ENCODE data around the gene ADCK2.

The ADCK2 gene

DNA sequence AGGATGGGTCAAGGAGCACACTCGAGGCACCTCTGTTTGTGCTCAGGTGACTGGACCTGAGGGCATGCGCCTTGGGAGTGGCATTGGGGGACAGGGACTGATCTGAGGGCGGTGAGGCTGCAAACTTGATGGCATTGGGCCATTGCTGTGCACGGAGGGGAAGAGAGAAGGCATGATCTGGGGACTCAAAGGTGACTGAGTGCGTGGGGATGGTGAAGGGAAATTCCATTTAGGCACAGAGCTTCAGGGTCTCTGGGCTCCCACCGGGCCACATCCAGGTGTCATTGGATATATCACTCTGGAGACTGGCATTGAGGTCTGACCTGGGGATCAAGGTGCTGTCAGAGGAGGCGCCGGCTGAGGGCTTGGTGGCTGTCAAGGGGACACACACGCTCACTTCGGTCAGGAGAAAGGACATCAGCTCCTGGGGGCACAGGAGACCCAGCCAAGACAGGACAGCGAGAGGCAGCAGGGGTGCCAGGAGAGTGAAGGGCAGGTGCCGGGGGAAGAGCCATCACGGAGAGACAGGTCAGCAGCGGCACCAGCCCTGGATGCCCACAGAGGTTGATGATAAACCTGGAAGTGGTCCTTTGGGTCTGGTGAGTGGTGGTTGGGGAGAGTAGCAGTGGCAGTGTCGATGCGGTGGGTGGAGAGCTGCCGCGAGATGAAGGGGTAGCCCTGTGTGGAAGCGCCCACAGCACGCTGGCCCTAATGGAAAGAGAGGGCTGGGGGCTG lies 5.5 kb downstream of the ADCK2 start:
- H3K4me1 Mint-ChIP-seq, result peaks cover 26% of the 10 kb centered on the region
- H3K9me3 Mint-ChIP-seq, result no peaks in the 10 kb centered on the region

DNA sequence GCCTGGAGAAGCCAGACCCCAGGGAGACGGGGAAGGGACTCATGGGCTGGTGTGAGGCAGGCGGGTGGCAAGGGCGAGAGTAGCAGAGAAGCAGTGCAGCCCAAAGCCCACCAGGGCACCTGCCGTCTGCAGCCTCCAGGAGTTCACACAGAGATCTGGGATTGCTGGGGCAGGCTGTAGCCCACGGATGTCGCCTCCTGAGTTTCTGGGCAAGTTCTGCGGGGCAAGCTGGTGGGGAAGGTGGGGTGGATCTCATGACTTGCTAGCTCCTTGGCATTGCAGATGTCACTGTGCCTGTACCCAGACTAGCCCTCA lies 6.0 kb downstream of the ADCK2 start:
- TF ChIP-seq, protein P1, sequence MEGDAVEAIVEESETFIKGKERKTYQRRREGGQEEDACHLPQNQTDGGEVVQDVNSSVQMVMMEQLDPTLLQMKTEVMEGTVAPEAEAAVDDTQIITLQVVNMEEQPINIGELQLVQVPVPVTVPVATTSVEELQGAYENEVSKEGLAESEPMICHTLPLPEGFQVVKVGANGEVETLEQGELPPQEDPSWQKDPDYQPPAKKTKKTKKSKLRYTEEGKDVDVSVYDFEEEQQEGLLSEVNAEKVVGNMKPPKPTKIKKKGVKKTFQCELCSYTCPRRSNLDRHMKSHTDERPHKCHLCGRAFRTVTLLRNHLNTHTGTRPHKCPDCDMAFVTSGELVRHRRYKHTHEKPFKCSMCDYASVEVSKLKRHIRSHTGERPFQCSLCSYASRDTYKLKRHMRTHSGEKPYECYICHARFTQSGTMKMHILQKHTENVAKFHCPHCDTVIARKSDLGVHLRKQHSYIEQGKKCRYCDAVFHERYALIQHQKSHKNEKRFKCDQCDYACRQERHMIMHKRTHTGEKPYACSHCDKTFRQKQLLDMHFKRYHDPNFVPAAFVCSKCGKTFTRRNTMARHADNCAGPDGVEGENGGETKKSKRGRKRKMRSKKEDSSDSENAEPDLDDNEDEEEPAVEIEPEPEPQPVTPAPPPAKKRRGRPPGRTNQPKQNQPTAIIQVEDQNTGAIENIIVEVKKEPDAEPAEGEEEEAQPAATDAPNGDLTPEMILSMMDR (IDR thresholded peaks at IDR 0.05; ENCODE audit: unreplicated experiment in 3 of 3), result no peak
- Mint-ChIP-seq H3K27ac (no peak overlapping the region), H3K9me3 (no peaks in the 10 kb centered on the region), H3K27me3 (ENCODE audit: low read depth) (no peaks in the 10 kb centered on the region), H3K4me3 (no peak overlapping the region), H3K4me1 (peaks cover 30% of the 10 kb centered on the region), H3K36me3 (ENCODE audit: low read depth) (peaks cover 42% of the 10 kb centered on the region)

More for the DNA sequence above, 5.5 kb downstream of the ADCK2 start:
- Mint-ChIP-seq H3K36me3 (ENCODE audit: low read depth) (peaks cover 41% of the 10 kb centered on the region), H3K27ac (no peak overlapping the region), H3K4me3 (no peak overlapping the region), H3K27me3 (ENCODE audit: low read depth) (no peaks in the 10 kb centered on the region)
- TF ChIP-seq, protein P1 (IDR thresholded peaks at IDR 0.05; ENCODE audit: unreplicated experiment in 3 of 3), result no peak

DNA sequence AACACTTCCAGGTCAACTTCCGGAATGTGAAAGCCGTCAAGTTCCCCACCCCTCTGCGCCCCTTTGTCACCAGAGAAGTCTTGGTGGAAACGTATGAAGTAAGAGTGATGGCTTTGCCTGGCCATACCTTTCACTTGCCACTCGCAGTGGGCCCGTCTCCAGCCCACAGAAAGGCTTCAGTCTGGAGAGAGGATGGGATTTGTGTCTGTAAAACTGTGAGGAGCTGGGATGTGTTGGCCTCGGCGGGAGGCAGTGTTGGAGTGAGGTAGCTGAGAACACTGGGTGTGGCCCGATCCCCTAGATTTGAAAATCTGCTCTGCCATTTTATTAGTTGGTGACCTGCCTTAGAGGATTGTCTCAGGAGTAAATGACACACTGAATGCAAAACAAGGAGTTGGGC lies 6.4 kb downstream of the ADCK2 start:
- H3K4me3 Mint-ChIP-seq, result no peak overlapping the region
- no peak overlapping the region for H3K27ac Mint-ChIP-seq
- no peaks in the 10 kb centered on the region for H3K27me3 Mint-ChIP-seq (ENCODE audit: low read depth)
- TF ChIP-seq, protein P1 (IDR thresholded peaks at IDR 0.05; ENCODE audit: unreplicated experiment in 3 of 3), result no peak
- H3K36me3 Mint-ChIP-seq (ENCODE audit: low read depth), result peaks cover 46% of the 10 kb centered on the region
- peaks cover 30% of the 10 kb centered on the region for H3K4me1 Mint-ChIP-seq
- no peaks in the 10 kb centered on the region for H3K9me3 Mint-ChIP-seq

DNA sequence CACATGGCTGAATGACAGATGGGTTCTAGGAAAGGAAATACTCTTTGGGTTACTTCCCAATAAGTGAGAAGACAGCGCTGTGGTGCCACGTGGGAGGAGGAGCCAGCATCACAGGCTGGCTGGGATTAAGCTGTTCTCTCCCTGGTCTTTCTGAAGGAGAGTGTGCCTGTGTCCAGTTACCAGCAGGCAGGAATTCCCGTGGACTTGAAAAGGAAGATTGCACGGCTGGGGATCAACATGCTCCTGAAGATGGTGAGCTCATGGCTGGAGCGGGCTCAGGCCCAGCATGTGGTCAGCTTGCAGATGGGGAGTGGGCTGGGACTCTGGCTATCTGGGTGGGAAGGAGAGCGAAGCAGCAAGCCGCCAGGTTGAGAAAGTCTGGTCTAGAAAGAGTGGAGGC lies 8.1 kb downstream of the ADCK2 start:
- no peak overlapping the region for H3K27ac Mint-ChIP-seq
- TF ChIP-seq, protein P1 (IDR thresholded peaks at IDR 0.05; ENCODE audit: unreplicated experiment in 3 of 3), result no peak
- no peaks in the 10 kb centered on the region for H3K9me3 Mint-ChIP-seq
- no peaks in the 10 kb centered on the region for H3K27me3 Mint-ChIP-seq (ENCODE audit: low read depth)
- H3K4me3 Mint-ChIP-seq, result no peak overlapping the region
- H3K36me3 Mint-ChIP-seq (ENCODE audit: low read depth), result peaks cover 50% of the 10 kb centered on the region
- peaks cover 17% of the 10 kb centered on the region for H3K4me1 Mint-ChIP-seq

DNA sequence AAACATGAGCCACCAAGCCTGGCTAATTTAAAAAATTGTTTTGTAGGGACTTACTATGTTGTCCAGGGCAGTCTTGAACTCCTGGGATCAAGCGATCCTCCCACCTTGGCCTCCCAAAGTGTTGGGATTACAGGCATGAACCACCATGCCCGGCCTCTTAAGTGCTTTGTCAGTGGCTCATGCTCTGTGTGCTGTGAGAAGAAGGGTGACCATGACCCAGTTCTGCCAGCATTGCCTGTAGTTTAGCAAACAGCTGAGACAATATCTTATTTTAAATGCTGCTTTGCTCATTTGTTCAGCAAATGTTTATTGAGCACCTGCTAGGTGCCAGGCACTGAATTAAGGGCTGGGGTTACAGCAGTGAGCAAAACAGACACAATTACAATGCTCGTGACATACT lies 9.0 kb downstream of the ADCK2 start:
- peaks cover 47% of the 10 kb centered on the region for H3K36me3 Mint-ChIP-seq (ENCODE audit: low read depth)
- no peak overlapping the region for H3K27ac Mint-ChIP-seq
- H3K27me3 Mint-ChIP-seq (ENCODE audit: low read depth), result no peaks in the 10 kb centered on the region
- TF ChIP-seq, protein P1 (IDR thresholded peaks at IDR 0.05; ENCODE audit: unreplicated experiment in 3 of 3), result no peak
- H3K4me1 Mint-ChIP-seq, result peaks cover 17% of the 10 kb centered on the region
- no peak overlapping the region for H3K4me3 Mint-ChIP-seq
- no peaks in the 10 kb centered on the region for H3K9me3 Mint-ChIP-seq

DNA sequence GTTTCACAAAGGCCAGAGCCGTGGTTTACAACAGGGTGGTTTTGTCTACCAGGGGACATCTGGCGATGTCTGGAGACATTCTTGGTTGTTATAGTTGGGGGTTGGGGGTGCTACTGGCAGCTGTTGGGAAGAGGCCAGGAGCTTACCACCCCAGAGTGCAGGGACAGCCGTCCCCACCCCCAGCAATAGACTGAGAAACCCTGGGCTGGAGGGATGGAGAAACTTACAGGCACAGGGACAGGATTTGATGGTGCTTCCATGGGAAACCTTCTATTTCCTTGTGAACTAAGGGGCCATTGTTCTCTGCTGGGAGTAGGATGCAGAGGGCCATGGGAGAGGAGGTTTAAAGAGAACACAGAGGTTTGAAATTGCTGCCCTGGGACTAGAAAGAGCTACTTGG lies 10.9 kb downstream of the ADCK2 start:
- TF ChIP-seq, protein P1 (IDR thresholded peaks at IDR 0.05; ENCODE audit: unreplicated experiment in 3 of 3), result no peak
- H3K4me3 Mint-ChIP-seq, result no peak overlapping the region
- H3K9me3 Mint-ChIP-seq, result no peaks in the 10 kb centered on the region
- peaks cover 33% of the 10 kb centered on the region for H3K36me3 Mint-ChIP-seq (ENCODE audit: low read depth)
- H3K27me3 Mint-ChIP-seq (ENCODE audit: low read depth), result no peaks in the 10 kb centered on the region
- H3K4me1 Mint-ChIP-seq, result peaks cover 17% of the 10 kb centered on the region
- H3K27ac Mint-ChIP-seq, result peak overlapping the region in 1 of 3 experiments; percentile 25
